ENCODE measurements around the gene MAML1. TPM values are rescaled to one million over a fixed set of nuclear protein-coding genes. Genes with fewer than 3 reads are reported as not detected.

Gene MAML1, protein sequence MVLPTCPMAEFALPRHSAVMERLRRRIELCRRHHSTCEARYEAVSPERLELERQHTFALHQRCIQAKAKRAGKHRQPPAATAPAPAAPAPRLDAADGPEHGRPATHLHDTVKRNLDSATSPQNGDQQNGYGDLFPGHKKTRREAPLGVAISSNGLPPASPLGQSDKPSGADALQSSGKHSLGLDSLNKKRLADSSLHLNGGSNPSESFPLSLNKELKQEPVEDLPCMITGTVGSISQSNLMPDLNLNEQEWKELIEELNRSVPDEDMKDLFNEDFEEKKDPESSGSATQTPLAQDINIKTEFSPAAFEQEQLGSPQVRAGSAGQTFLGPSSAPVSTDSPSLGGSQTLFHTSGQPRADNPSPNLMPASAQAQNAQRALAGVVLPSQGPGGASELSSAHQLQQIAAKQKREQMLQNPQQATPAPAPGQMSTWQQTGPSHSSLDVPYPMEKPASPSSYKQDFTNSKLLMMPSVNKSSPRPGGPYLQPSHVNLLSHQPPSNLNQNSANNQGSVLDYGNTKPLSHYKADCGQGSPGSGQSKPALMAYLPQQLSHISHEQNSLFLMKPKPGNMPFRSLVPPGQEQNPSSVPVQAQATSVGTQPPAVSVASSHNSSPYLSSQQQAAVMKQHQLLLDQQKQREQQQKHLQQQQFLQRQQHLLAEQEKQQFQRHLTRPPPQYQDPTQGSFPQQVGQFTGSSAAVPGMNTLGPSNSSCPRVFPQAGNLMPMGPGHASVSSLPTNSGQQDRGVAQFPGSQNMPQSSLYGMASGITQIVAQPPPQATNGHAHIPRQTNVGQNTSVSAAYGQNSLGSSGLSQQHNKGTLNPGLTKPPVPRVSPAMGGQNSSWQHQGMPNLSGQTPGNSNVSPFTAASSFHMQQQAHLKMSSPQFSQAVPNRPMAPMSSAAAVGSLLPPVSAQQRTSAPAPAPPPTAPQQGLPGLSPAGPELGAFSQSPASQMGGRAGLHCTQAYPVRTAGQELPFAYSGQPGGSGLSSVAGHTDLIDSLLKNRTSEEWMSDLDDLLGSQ
- 13.0 and 14.9 TPM in 2 replicates for total RNA-seq

DNA sequence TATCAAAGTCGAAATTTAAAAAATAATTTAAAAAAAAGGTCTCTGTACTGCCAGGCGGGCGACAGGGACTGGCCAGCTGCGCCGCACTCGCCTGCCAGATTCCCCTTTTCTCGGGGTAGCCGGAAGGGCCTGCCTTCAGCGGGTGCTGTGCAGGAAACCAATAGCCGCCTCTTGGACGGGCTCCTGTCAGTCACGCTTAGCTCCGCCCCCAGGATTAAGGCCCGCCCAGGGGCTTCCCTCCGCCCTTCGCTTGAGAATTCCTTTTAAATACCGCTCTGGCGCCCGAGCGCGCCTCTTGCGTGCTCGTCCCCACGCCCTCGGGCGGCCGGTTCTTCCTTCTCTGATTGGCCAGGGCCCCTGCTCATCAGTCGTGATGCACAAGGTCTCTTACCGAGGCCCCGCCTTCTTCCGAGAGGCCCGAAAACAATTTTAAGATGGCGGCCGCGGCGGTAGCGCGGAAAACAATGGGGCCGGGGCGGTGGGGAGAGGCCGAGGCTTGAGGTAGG lies at the start of gene MAML1:
Gene MAML1, plus strand, starts transcription at position 411 of the 506 bp plus-strand sequence. CDS start 291 bp downstream, outside the sequence.

DNA sequence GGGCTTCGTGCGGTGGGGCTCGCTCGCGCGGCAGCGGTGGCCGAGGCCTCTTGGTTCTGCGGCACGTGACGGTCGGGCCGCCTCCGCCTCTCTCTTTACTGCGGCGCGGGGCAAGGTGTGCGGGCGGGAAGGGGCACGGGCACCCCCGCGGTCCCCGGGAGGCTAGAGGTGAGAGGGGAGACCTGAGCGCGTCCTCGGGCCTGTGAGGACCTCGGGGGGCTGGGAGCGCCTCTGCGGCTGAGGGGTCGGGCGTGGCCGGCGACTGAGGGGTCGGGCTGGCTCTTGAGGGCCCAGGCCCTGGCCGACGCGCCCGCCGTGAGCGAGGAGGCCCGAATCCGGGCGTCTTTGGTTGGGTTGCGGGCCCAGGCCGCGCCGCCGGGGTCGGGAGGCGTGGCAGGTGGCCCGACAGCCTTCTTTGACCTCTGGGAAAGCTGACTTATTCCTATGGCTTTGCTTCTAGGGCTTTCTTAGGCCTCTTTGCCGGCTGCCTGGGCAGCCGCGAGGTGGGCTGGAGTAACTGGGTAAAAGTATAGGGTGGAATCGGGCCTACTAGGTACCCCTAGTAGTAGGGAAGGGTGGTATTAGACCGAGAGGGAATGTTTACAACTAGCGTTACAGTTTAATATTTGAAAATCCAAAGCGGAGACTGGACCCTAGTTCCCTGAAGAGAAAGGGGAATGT lies 33.5 kb upstream of the MAML1 start, which contains the start of gene CANX:
Gene CANX, plus strand, starts transcription at position 33 of the 681 bp plus-strand sequence. CDS start 6,715 bp downstream, outside the sequence.

DNA sequence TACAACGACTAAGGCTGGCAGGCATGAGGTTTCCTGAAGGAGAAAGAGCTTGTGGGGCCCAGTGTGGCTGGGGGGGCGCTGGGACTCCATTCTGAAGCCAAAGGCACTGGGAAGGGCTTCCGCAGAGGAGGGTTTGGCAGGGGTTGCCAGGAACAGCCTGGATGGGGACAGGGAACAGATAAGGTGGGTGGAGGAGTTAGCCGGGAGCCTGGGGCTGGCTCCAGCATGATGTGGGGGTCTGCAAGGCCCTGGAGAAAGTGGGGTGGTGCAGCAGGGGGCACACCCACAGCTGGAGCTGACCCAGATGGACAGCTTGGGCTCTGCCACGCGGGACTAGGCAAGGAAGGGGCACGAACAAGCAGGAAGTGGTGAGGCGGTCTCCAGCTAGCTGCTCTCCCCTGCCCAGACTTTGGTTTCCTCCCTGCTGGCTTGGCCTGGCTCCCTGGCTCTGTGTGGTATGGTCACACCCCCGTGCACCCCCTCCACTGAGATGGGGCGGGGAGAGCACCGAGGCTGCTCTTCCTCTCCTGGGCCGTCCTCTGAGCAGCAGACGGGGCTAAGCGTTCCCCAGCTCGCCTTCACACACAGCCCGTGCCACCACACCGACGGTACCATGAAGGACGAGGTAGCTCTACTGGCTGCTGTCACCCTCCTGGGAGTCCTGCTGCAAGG lies 61.0 kb downstream of the MAML1 start, which contains the start of gene LTC4S:
Gene LTC4S, plus strand, starts transcription at position 519 of the 672 bp plus-strand sequence. Its CDS starts 95 bp downstream, at position 614.

DNA sequence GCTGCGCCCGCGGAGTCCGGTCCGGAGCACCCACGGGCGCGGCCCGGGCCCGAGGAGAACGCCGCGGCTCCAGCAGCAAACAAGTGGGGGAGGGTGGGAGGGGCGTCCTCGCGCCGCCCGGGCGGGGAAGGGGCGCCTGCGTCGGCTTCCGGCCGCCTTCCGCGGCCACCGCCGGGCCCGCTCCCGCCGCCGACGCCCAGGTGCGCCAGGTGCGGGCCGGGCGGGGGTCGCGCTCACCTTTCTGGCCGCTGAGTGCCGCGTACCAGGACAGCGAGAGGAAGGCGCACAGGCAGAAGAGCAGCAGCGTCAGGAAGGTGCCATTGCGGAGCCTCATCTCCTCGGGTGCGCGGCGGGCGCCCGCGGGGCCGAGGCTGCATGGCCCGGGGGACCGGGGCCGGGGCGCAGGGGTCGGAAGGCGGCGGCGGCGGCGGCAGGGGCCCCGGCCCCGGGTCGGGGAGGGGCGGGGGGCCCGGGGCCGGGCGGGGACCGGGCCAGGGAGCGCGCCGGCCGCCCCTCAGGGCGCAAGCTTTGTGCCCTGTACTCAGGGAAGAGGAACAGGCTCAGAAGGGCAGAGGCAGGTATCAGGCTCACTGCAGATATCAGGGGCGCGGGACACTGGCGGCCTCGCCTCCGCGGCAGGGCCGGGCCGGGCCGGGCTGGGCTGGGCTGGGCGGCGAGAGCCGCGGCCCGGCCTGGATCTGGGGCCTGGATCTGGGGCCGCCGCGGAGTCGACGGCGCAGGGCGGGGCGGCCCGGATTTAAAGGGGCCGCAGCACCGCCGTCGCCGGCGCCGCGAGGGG lies 73.8 kb downstream of the MAML1 start, which contains the start of gene MGAT4B:
Gene MGAT4B, minus strand, starts transcription at position 617 of the 799 bp plus-strand sequence. Its CDS starts 283 bp downstream, at position 334.

DNA sequence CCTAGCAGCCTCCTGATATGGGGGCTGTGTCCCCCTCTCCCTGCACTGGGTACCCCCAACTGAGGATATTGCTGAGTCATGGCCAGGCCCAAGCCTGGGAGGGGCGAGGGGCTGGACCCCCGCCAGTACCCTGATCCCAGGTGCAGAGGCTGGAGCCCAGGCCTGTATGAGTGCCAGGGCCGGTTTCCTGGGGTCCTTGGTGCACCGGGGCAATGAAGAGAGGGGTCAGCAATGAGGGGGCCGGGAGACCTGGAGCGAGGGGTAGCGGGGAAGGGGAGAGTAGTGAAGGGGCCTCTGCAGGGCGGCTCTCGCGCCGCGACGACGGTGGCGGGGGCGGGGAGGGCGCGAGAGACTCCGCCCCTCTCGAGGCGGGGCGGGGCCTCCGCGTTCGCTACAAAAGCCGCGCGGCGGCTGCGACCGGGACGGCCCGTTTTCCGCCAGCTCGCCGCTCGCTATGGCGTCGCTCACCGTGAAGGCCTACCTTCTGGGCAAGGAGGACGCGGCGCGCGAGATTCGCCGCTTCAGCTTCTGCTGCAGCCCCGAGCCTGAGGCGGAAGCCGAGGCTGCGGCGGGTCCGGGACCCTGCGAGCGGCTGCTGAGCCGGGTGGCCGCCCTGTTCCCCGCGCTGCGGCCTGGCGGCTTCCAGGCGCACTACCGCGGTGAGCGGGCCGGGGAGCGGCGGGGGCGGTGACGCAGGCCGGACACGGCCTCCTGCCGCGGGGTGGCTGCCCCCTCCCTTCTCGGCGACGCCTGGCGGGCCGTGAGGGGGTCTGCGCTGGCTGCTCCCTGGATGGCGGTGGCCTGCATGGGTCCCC lies 88.1 kb downstream of the MAML1 start, which contains the start of gene SQSTM1:
Gene SQSTM1, plus strand, starts transcription at position 423 of the 815 bp plus-strand sequence. Its CDS starts 32 bp downstream, at position 455.

Other genes starting within 250 kb of the MAML1 start
- 37.2 and 41.1 TPM in 2 replicates for gene RUFY1, start 182.3 kb upstream of the MAML1 start, total RNA-seq
- 254 and 275 TPM in 2 replicates for gene HNRNPH1, start 109.2 kb upstream of the MAML1 start, total RNA-seq
- not detected in 2 replicates for gene CBY3, start 51.8 kb upstream of the MAML1 start, total RNA-seq
- 373 and 375 TPM in 2 replicates for gene CANX, start 33.9 kb upstream of the MAML1 start, total RNA-seq
- gene LTC4S, start 61.2 kb downstream of the MAML1 start, total RNA-seq, result not detected in 2 replicates
- gene MGAT4B, start 74.0 kb downstream of the MAML1 start, total RNA-seq, result 183 and 195 TPM in 2 replicates
- gene SQSTM1, start 88.1 kb downstream of the MAML1 start, total RNA-seq, result 814 and 928 TPM in 2 replicates
- gene MRNIP, start 126.0 kb downstream of the MAML1 start, total RNA-seq, result 6.8 and 8.5 TPM in 2 replicates
- 57.2 and 59.8 TPM in 2 replicates for gene TBC1D9B, start 175.1 kb downstream of the MAML1 start, total RNA-seq